Stimulated activated naive CD8-positive, alpha-beta T cell treated with anti-CD3 and anti-CD28 coated beads, Interleukin-15, Interleukin-2, amounts not matched to agents 100 U/mL and 50 U/mL, for 24 hours (primary cell): ENCODE results near the gene APOOL.

ENCODE experiments used
- ATAC-seq: fragments of 150-1000 bp; cut with Tn5 transposase; one replicate; pipeline ENCODE4 v1.10.0; 2021
- DNase-seq: peaks from one replicate; pipeline ENCODE4 v3.0.0; 2021

The APOOL gene

GRCh38 chrX:85084770-85085393, 81.2 kb downstream of the APOOL start:
- ATAC-seq (no peak), DNase-seq (no peak)

- DNase-seq = no peak
Observed at GRCh38 chrX:85089321-85089840, 85.7 kb downstream of the APOOL start.

GRCh38 chrX:85107407-85107806, 103.7 kb downstream of the APOOL start:
- no peak for ATAC-seq
- DNase-seq = no peak

More at GRCh38 chrX:85089321-85089840, 85.7 kb downstream of the APOOL start:
- no peak for ATAC-seq

- ATAC-seq (no peak), DNase-seq (no peak)
Observed at GRCh38 chrX:85108165-85108564, 104.5 kb downstream of the APOOL start.

GRCh38 chrX:85109235-85109634, 105.6 kb downstream of the APOOL start:
- DNase-seq (no peak), ATAC-seq (no peak)

GRCh38 chrX:85111347-85111746, 107.7 kb downstream of the APOOL start:
- no peak for DNase-seq
- no peak for ATAC-seq

GRCh38 chrX:85112293-85112692, 108.6 kb downstream of the APOOL start:
- ATAC-seq (no peak), DNase-seq (no peak)

- ATAC-seq (no peak), DNase-seq (no peak)
Observed at GRCh38 chrX:85113746-85114145, 110.1 kb downstream of the APOOL start.

- DNase-seq = no peak
- ATAC-seq = no peak
Observed at GRCh38 chrX:85114171-85114570, 110.5 kb downstream of the APOOL start.

GRCh38 chrX:85114776-85115175, 111.1 kb downstream of the APOOL start:
- no peak for DNase-seq
- no peak for ATAC-seq

GRCh38 chrX:85115252-85115651, 111.6 kb downstream of the APOOL start:
- DNase-seq (no peak), ATAC-seq (no peak)

- no peak for DNase-seq
- no peak for ATAC-seq
Observed at GRCh38 chrX:85136409-85136808, 132.7 kb downstream of the APOOL start.

- ATAC-seq (no peak), DNase-seq (no peak)
Observed at GRCh38 chrX:85139422-85139821, 135.7 kb downstream of the APOOL start.

- ATAC-seq (no peak), DNase-seq (no peak)
Observed at GRCh38 chrX:85140964-85141363, 137.3 kb downstream of the APOOL start.
